SK-N-SH (cell line): ENCODE measurements around the gene CCDC68. TPM values are rescaled to one million over a fixed set of nuclear protein-coding genes. Genes with fewer than 3 reads are reported as not detected.

Source experiments
- CTCF ChIA-PET: fragments of 300-600, 350-600 bp; formaldehyde crosslinking; extraction: SDS; loops from one replicate; lab custom pipeline; 2021; lab: Yijun Ruan, JAX
- POLR2A ChIA-PET: fragments of 350-600 bp; sonication (Branson Sonifier 250); formaldehyde crosslinking; extraction: SDS; loops from one replicate; lab custom pipeline; 2020; ENCODE audit warnings: antibody characterized with exemption, inconsistent platforms; lab: Yijun Ruan, JAX
- DNase-seq: peaks from one replicate; pipeline ENCODE4 v3.0.0; 2012
- H2AFZ ChIP-seq: fragments of 200-600 bp; sonication (generic); 2 replicates; pipeline ENCODE4 v1.8.1; 2016; ENCODE audit warnings: antibody characterized with exemption, mild to moderate bottlenecking, low read depth
- H3F3A ChIP-seq: fragments of 200-600 bp; sonication (generic); replicated peaks from 2 replicates; pipeline ENCODE3; 2016; ENCODE audit warnings: antibody characterized with exemption, mild to moderate bottlenecking; ENCODE audit not compliant: insufficient read depth
- H3K27ac ChIP-seq, 2 experiments: fragments of 200-500 bp in 1 of 2; fragments of 200-600 bp in 1 of 2; sonication (Bioruptor generic) in 1 of 2; sonication (generic), shearing (Covaris generic) in 1 of 2; 2 replicates each; pipeline versions ENCODE4 v1.5.1 to v1.6.1; 2014 to 2016; ENCODE audit warnings: low read depth in 2 of 2, inconsistent platforms in 1 of 2, low read length in 1 of 2, mild to moderate bottlenecking in 1 of 2, mixed read lengths in 1 of 2
- H3K27me3 ChIP-seq: fragments of 200-600 bp; sonication (generic), shearing (Covaris generic); 2 replicates; pipeline ENCODE4 v1.6.1; 2016; ENCODE audit warnings: mixed run types; ENCODE audit not compliant: insufficient read depth
- H3K36me3 ChIP-seq, 2 experiments: fragments of 200-500 bp in 1 of 2; fragments of 200-600 bp in 1 of 2; sonication (Bioruptor generic) in 1 of 2; sonication (generic) in 1 of 2; replicated peaks in 1 of 2; 2 replicates each; pipeline versions ENCODE3 to v1.5.1; 2014 to 2016; ENCODE audit warnings: low read length in 1 of 2, mild to moderate bottlenecking in 1 of 2; ENCODE audit not compliant: insufficient read depth in 2 of 2, control insufficient read depth in 1 of 2
- H3K4me1 ChIP-seq, 2 experiments: fragments of 200-500 bp in 1 of 2; fragments of 200-600 bp in 1 of 2; sonication (Bioruptor generic) in 1 of 2; sonication (generic), shearing (Covaris generic) in 1 of 2; 2 replicates each; pipeline versions ENCODE4 v1.5.1 to v1.6.1; 2014 to 2016; ENCODE audit warnings: low read depth in 1 of 2, low read length in 1 of 2, mixed run types in 1 of 2; ENCODE audit not compliant: insufficient read depth in 2 of 2, control insufficient read depth in 1 of 2
- H3K4me2 ChIP-seq: fragments of 200-600 bp; sonication (generic), shearing (Covaris generic); 2 replicates; pipeline ENCODE4 v1.6.1; 2017; ENCODE audit warnings: mixed run types
- H3K4me3 ChIP-seq, 2 experiments: fragments of 200-500 bp in 1 of 2; fragments of 200-600 bp in 1 of 2; sonication (Bioruptor generic) in 1 of 2; sonication (generic), shearing (Covaris generic) in 1 of 2; 2 replicates each; pipeline versions ENCODE4 v1.5.1 to v1.8.1; 2014 to 2016; ENCODE audit warnings: low read depth in 2 of 2, inconsistent platforms in 1 of 2, low read length in 1 of 2, mild to moderate bottlenecking in 1 of 2, mixed read lengths in 1 of 2, moderate library complexity in 1 of 2
- H3K79me2 ChIP-seq: fragments of 200-600 bp; sonication (generic); 2 replicates; pipeline ENCODE4 v1.8.1; 2017; ENCODE audit warnings: mild to moderate bottlenecking; ENCODE audit not compliant: insufficient read depth
- H3K9ac ChIP-seq: fragments of 200-600 bp; sonication (generic); 2 replicates; pipeline ENCODE4 v1.6.1; 2017; ENCODE audit warnings: mixed run types
- H3K9me2 ChIP-seq: fragments of 200-600 bp; sonication (generic); 2 replicates; pipeline ENCODE4 v1.6.1; 2017; ENCODE audit warnings: mixed run types
- H3K9me3 ChIP-seq: fragments of 200-600 bp; sonication (generic); 2 replicates; pipeline ENCODE4 v1.6.1; 2017; ENCODE audit warnings: mixed run types, mild to moderate bottlenecking, moderate library complexity
- H4K20me1 ChIP-seq: fragments of 200-600 bp; sonication (generic); 2 replicates; pipeline ENCODE4 v1.6.1; 2017; ENCODE audit warnings: mild to moderate bottlenecking, mixed run types; ENCODE audit not compliant: insufficient read depth
- EP300 ChIP-seq, 2 experiments: IDR thresholded peaks; 2 replicates each; pipeline versions ENCODE4 v1.4.0 to v1.6.1; 2012; ENCODE audit warnings: borderline replicate concordance in 1 of 2, low read depth in 1 of 2, low read length in 1 of 2
- FOSL2 ChIP-seq: IDR thresholded peaks from 2 replicates; pipeline ENCODE4 v1.4.0; 2012; ENCODE audit warnings: low read depth, mild to moderate bottlenecking, moderate library complexity, borderline replicate concordance
- FOXJ3 ChIP-seq: sonication (generic); formaldehyde crosslinking; IDR thresholded peaks from 2 replicates; pipeline ENCODE4 v1.5.1; 2020; ENCODE audit warnings: mild to moderate bottlenecking, missing genetic modification reagents
- FOXM1 ChIP-seq: IDR thresholded peaks from 2 replicates; pipeline ENCODE4 v1.4.0; 2012; ENCODE audit warnings: low read depth, mild to moderate bottlenecking
- GATA2 ChIP-seq: sonication (generic); formaldehyde crosslinking; IDR thresholded peaks from 2 replicates; pipeline ENCODE4 v1.5.0; 2020; ENCODE audit warnings: mild to moderate bottlenecking, missing genetic modification reagents
- JUND ChIP-seq: IDR thresholded peaks from 2 replicates; pipeline ENCODE4 v1.4.0; 2012
- MAX ChIP-seq: IDR thresholded peaks from 2 replicates; pipeline ENCODE4 v1.4.0; 2012; ENCODE audit warnings: low read depth
- NFIC ChIP-seq: IDR thresholded peaks from 2 replicates; pipeline ENCODE4 v1.4.0; 2012; ENCODE audit warnings: borderline replicate concordance
- PBX3 ChIP-seq: IDR thresholded peaks from 2 replicates; pipeline ENCODE4; 2012
- POLR2AphosphoS5 ChIP-seq: IDR thresholded peaks from 2 replicates; pipeline ENCODE4 v1.6.1; 2012; ENCODE audit warnings: low read depth, low read length
- RAD21 ChIP-seq: IDR thresholded peaks from 2 replicates; pipeline ENCODE4 v1.6.1; 2012; ENCODE audit warnings: mild to moderate bottlenecking, low read length
- RCOR1 ChIP-seq: fragments of 150-350 bp; IDR thresholded peaks from 2 replicates; pipeline ENCODE4 v1.6.1; 2017; ENCODE audit warnings: antibody characterized with exemption, low read length
- REST ChIP-seq: IDR thresholded peaks from 2 replicates; pipeline ENCODE4 v1.6.1; 2012; ENCODE audit warnings: mild to moderate bottlenecking, low read depth, low read length, moderate library complexity
- RFX5 ChIP-seq: IDR thresholded peaks from 2 replicates; pipeline ENCODE4 v1.6.1; 2012; ENCODE audit warnings: mild to moderate bottlenecking, improper control_type of control experiment, low read length
- SMC3 ChIP-seq: IDR thresholded peaks from 2 replicates; pipeline ENCODE4 v1.6.1; 2012; ENCODE audit warnings: low read depth, low read length, improper control_type of control experiment
- TAF1 ChIP-seq: IDR thresholded peaks from 2 replicates; pipeline ENCODE4 v1.6.1; 2012; ENCODE audit warnings: low read depth, mild to moderate bottlenecking, low read length, moderate library complexity, borderline replicate concordance
- TCF12 ChIP-seq: IDR thresholded peaks from 2 replicates; pipeline ENCODE4 v1.4.0; 2012
- USF1 ChIP-seq: IDR thresholded peaks from 2 replicates; pipeline ENCODE4 v1.4.0; 2012; ENCODE audit warnings: low read depth, borderline replicate concordance
- USF2 ChIP-seq: fragments of 150-350 bp; IDR thresholded peaks from 2 replicates; pipeline ENCODE4 v1.6.1; 2017; ENCODE audit warnings: antibody characterized with exemption, low read length, low read depth, borderline replicate concordance
- YY1 ChIP-seq: IDR thresholded peaks from 2 replicates; pipeline ENCODE4 v1.4.0; 2012; ENCODE audit warnings: low read depth, mild to moderate bottlenecking
- WGBS: methylation state at CpG from one replicate; pipeline ENCODE4 v1.1.6; 2017; ENCODE audit warnings: low lambda C conversion rate; 5-methylcytosine and 5-hydroxymethylcytosine counted together
- polyA plus RNA-seq, 3 experiments: library from polyadenylated mRNA; depleted of rRNA; stranded (reverse); fragments of >200 nt; gene quantifications; 2 replicates each; pipeline ENCODE4 v1.2.3, GENCODE V29; 2012

Gene CCDC68
- polyA plus RNA-seq, 1 of the 3 experiments (the other 2 are of a cell fraction) = not detected

GRCh38 chr18:54918060-54918459, 41.2 kb downstream of the CCDC68 start:
- H3K36me3 ChIP-seq = no peaks in the 10 kb centered on the region
- H3K27ac ChIP-seq = peak overlapping the region in 1 of 2 experiments; percentile 93; a peak in 2 of 4 replicates
- DNase-seq = peak; percentile 37
- POLR2A ChIA-PET = interaction anchor here (1.0 kb wide), 1 partner anchor 47 kb away, joined by 3 read pairs; no protein-coding TSS in a partner anchor
- no peaks in the 10 kb centered on the region for H3K27me3 ChIP-seq
- TF ChIP-seq RCOR1 = peak; percentile 74; the same call in 1 of the 2 replicates
- no peak for TF ChIP-seq USF2
- TF ChIP-seq FOXM1 = no peak
- TF ChIP-seq NFIC = no peak
- TF ChIP-seq MAX = no peak
- no peak for TF ChIP-seq TAF1
- TF ChIP-seq JUND = no peak
- TF ChIP-seq POLR2AphosphoS5 = no peak
- no peak for TF ChIP-seq SMC3
- no peak for TF ChIP-seq REST
- TF ChIP-seq FOXJ3 (CRISPR knock-in tag) = peak; percentile 56; the same call in 1 of the 2 replicates
- no peak for TF ChIP-seq YY1
- TF ChIP-seq TCF12 = no peak
- peak; percentile 12 for TF ChIP-seq RAD21
- no peak for TF ChIP-seq PBX3
- TF ChIP-seq USF1 = no peak
- TF ChIP-seq FOSL2 = no peak
- TF ChIP-seq RFX5 = no peak
- TF ChIP-seq EP300 (IDR thresholded peaks at IDR 0.05; ENCODE audit: borderline replicate concordance in 1 of 2, low read depth in 1 of 2, low read length in 1 of 2) = peak in 1 of 2 experiments; percentile 95; a peak in 2 of 4 replicates
- TF ChIP-seq GATA2 = peak; percentile 70
- CTCF ChIA-PET = interaction anchor here (1.1 to 2.0 kb wide), 4 partner anchors 10 to 239 kb away, joined by 3 to 4 read pairs (median 3); no protein-coding TSS in a partner anchor
- no peak overlapping the region for H3K4me2 ChIP-seq
- no peak overlapping the region for H3K9ac ChIP-seq
- no peaks in the 10 kb centered on the region for H3K9me3 ChIP-seq
- no peak overlapping the region; a peak in 1 of 4 replicates for H3K4me3 ChIP-seq
- no peaks in the 10 kb centered on the region for H4K20me1 ChIP-seq
- H3K4me1 ChIP-seq = peaks cover 0 to 26% of the 10 kb centered on the region in 2 experiments; a peak in 2 of 4 replicates
- H2AFZ ChIP-seq = no peak overlapping the region
- H3F3A ChIP-seq = no peaks in the 10 kb centered on the region
- H3K79me2 ChIP-seq = no peaks in the 10 kb centered on the region
- WGBS = 79% methylated on average over 1 of the region's 4 CpGs
- no peaks in the 10 kb centered on the region for H3K9me2 ChIP-seq
